Suppressor macrophage treated with lipopolysaccharide for 4 hours (primary cell): Measurements from ENCODE around the gene RANBP17.
"Not testable (repeated sequence)": the region's sequence is repeated elsewhere in the genome, so short reads cannot be mapped to it uniquely, and the experiment has no call there.

ENCODE experiments used
- DNase-seq: peaks from one replicate; pipeline ENCODE4 v3.0.0-alpha.2; 2020

RANBP17 gene

GRCh38 chr5:170960567-170960966 is 98.7 kb downstream of the RANBP17 start:
- DNase-seq, result no peak

GRCh38 chr5:170963521-170963920 is 101.7 kb downstream of the RANBP17 start:
- no peak for DNase-seq

- DNase-seq, result peak; percentile 8
Measured at GRCh38 chr5:170974461-170974860, 112.6 kb downstream of the RANBP17 start.

GRCh38 chr5:170980261-170980660 is 118.4 kb downstream of the RANBP17 start:
- DNase-seq, result not testable (repeated sequence)

- no peak for DNase-seq
Measured at GRCh38 chr5:170985486-170985885, 123.7 kb downstream of the RANBP17 start.

GRCh38 chr5:170986598-170986997 is 124.8 kb downstream of the RANBP17 start:
- DNase-seq, result peak; percentile 24

- DNase-seq, result no peak
Measured at GRCh38 chr5:170993476-170993875, 131.7 kb downstream of the RANBP17 start.

- DNase-seq, result peak; percentile 50
Measured at GRCh38 chr5:171010086-171010485, 148.3 kb downstream of the RANBP17 start.

GRCh38 chr5:171010816-171011215 is 149.0 kb downstream of the RANBP17 start:
- peak; percentile 74 for DNase-seq

GRCh38 chr5:171023508-171023907 is 161.7 kb downstream of the RANBP17 start:
- no peak for DNase-seq

GRCh38 chr5:171024084-171024483 is 162.3 kb downstream of the RANBP17 start:
- DNase-seq, result no peak

- DNase-seq, result no peak
Measured at GRCh38 chr5:171029401-171029800, 167.6 kb downstream of the RANBP17 start.

- no peak for DNase-seq
Measured at GRCh38 chr5:171031977-171032376, 170.2 kb downstream of the RANBP17 start.

- no peak for DNase-seq
Measured at GRCh38 chr5:171032435-171032973, 170.7 kb downstream of the RANBP17 start.

GRCh38 chr5:171041893-171042292 is 180.1 kb downstream of the RANBP17 start:
- not testable (repeated sequence) for DNase-seq

GRCh38 chr5:171050916-171051315 is 189.1 kb downstream of the RANBP17 start:
- DNase-seq, result no peak

- DNase-seq, result no peak
Measured at GRCh38 chr5:171055875-171056454, 194.1 kb downstream of the RANBP17 start.

GRCh38 chr5:171067540-171068130 is 205.8 kb downstream of the RANBP17 start:
- DNase-seq, result no peak

- no peak for DNase-seq
Measured at GRCh38 chr5:171074747-171075146, 212.9 kb downstream of the RANBP17 start.

GRCh38 chr5:171080186-171080938 is 218.5 kb downstream of the RANBP17 start:
- no peak for DNase-seq

GRCh38 chr5:171081319-171081718 is 219.5 kb downstream of the RANBP17 start:
- no peak for DNase-seq

- DNase-seq, result peak; percentile 4
Measured at GRCh38 chr5:171092194-171092593, 230.4 kb downstream of the RANBP17 start.

- no peak for DNase-seq
Measured at GRCh38 chr5:171093598-171093997, 231.8 kb downstream of the RANBP17 start.

GRCh38 chr5:171094356-171094755 is 232.5 kb downstream of the RANBP17 start:
- no peak for DNase-seq
